Measurements from ENCODE around the gene SERP2. TPM values are rescaled to one million over a fixed set of nuclear protein-coding genes. Genes with fewer than 3 reads are reported as not detected.

The SERP2 gene
- total RNA-seq, 1 donor from 2014 or later, result 4.8 TPM

GRCh38 chr13:44355621-44356020 lies 18.0 kb upstream of the SERP2 start:
- H3K4me1 Mint-ChIP-seq, result peaks cover 20% of the 10 kb centered on the region
- DNase-seq (ENCODE audit: low spot score in 2 of 2, unreplicated experiment in 2 of 2), result no peak
- no peaks in the 10 kb centered on the region for H3K9me3 Mint-ChIP-seq
- no peak overlapping the region for H3K27ac Mint-ChIP-seq
- H3K27me3 Mint-ChIP-seq (ENCODE audit: low read depth), result peaks cover 7% of the 10 kb centered on the region
- no peak overlapping the region for H3K4me3 Mint-ChIP-seq
- no peak for TF ChIP-seq CTCF (IDR thresholded peaks at IDR 0.05; ENCODE audit: unreplicated experiment)
- no peaks in the 10 kb centered on the region for H3K36me3 Mint-ChIP-seq

DNA sequence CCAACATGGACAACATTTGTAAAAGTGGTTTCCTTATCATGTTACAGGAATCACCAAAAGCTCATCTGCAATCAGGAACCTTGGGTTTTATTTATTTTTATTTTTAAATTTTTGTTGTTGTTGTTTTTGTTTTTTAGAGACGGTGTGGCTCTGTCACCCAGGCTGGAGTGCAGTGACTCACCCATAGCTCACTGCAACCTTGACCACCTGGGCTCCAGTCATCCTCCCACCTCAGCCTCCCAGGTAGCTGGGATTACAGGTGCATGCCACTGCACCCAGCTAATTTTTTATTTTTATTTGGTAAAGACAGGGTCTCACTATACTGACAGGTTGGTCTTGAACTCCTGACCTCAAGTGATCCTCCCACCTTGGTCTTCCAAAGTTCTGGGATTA lies 13.6 kb upstream of the SERP2 start:
- peaks cover 7% of the 10 kb centered on the region for H3K27me3 Mint-ChIP-seq (ENCODE audit: low read depth)
- no peak overlapping the region for H3K27ac Mint-ChIP-seq

DNA sequence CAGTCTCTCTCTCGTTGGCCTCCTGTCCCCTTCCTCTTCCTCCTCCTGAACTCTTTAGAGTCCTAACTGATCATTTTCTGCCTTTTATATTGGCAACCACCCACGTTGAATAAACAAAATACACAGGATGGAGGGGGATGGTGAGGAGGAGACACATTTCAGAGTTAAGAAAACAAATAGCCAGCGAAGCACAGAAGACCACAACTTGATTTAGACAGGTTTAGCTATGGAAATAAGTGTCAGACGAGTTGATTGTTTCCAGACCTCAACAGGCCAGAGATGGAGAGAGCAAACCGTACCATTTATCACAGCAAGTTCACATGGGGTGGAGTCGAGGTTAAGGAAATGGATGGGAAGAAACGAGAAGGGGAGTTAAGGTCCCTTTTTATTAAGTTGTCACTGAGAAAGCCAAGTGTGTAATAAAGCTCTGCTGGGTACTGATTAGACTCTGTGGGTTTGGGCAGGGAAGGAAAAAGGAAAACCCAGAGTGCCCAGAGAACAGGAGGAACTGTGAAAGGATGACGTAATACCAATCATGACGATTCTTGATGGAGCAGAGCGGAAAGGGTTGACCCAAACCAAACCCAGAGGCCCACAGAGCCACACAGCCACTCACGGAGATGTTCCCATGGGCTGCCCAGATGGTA lies 11.1 kb upstream of the SERP2 start:
- no peak overlapping the region for H3K4me3 Mint-ChIP-seq
- TF ChIP-seq CTCF (IDR thresholded peaks at IDR 0.05; ENCODE audit: unreplicated experiment), result no peak
- H3K27me3 Mint-ChIP-seq (ENCODE audit: low read depth), result peaks cover 5% of the 10 kb centered on the region
- H3K9me3 Mint-ChIP-seq, result no peaks in the 10 kb centered on the region
- DNase-seq (ENCODE audit: low spot score in 2 of 2, unreplicated experiment in 2 of 2), result no peak
- H3K27ac Mint-ChIP-seq, result no peak overlapping the region
- peaks cover 15% of the 10 kb centered on the region for H3K4me1 Mint-ChIP-seq
- no peaks in the 10 kb centered on the region for H3K36me3 Mint-ChIP-seq

More for the DNA sequence above, 13.6 kb upstream of the SERP2 start:
- TF ChIP-seq CTCF (IDR thresholded peaks at IDR 0.05; ENCODE audit: unreplicated experiment), result no peak
- no peak overlapping the region for H3K4me3 Mint-ChIP-seq
- no peaks in the 10 kb centered on the region for H3K36me3 Mint-ChIP-seq
- no peak for DNase-seq (ENCODE audit: low spot score in 2 of 2, unreplicated experiment in 2 of 2)
- no peaks in the 10 kb centered on the region for H3K9me3 Mint-ChIP-seq
- H3K4me1 Mint-ChIP-seq, result peaks cover 17% of the 10 kb centered on the region

DNA sequence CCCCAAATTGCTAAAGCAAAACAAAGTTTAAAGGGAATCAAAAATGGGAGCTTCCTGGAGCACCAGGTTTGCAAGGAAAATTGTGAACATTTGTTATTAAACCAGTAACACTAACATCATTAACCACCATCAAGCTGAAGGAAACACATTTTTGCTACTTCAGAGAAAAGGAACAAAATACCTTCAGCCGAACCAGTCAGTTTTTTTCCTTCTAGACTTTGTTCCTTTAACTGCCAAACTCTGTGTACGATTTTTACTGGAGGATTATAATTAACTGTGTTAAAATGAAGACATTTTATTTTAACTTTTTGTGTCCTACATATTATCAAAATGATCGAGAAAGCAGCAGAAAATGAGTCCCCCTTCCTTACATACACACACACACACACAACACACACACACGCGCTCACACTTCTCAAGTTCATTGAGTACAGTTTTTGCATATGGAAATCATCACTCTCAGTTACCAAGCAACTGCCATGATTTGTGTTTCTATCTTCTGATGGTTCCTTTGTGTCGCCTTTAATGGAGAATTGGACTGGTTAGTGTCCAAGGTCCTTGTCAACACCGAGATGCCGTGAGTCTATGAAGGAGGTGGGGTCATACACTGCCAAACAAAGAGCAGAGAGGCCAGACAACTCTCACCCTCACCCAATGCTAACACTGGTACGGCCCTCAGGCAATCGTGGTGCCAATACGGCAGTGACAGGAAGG lies 9.8 kb upstream of the SERP2 start:
- no peak overlapping the region for H3K27ac Mint-ChIP-seq
- H3K9me3 Mint-ChIP-seq, result no peaks in the 10 kb centered on the region
- TF ChIP-seq CTCF (IDR thresholded peaks at IDR 0.05; ENCODE audit: unreplicated experiment), result no peak
- H3K4me1 Mint-ChIP-seq, result peaks cover 27% of the 10 kb centered on the region
- H3K4me3 Mint-ChIP-seq, result no peak overlapping the region
- DNase-seq (ENCODE audit: low spot score in 2 of 2, unreplicated experiment in 2 of 2), result no peak
- H3K27me3 Mint-ChIP-seq (ENCODE audit: low read depth), result no peaks in the 10 kb centered on the region
- no peaks in the 10 kb centered on the region for H3K36me3 Mint-ChIP-seq

- Mint-ChIP-seq H3K27ac (no peak overlapping the region), H3K9me3 (no peaks in the 10 kb centered on the region), H3K4me1 (peaks cover 33% of the 10 kb centered on the region), H3K27me3 (ENCODE audit: low read depth) (no peaks in the 10 kb centered on the region), H3K36me3 (no peaks in the 10 kb centered on the region), H3K4me3 (no peak overlapping the region)
- DNase-seq (ENCODE audit: low spot score in 2 of 2, unreplicated experiment in 2 of 2), result no peak
- TF ChIP-seq CTCF (IDR thresholded peaks at IDR 0.05; ENCODE audit: unreplicated experiment), result no peak
Measured at GRCh38 chr13:44364345-44365000, 9.2 kb upstream of the SERP2 start.

All from mesothelial cell of epicardium (in vitro differentiated cells).